Endothelial cell (in vitro differentiated cells): ENCODE measurements around the gene STBD1. TPM values are rescaled to one million over a fixed set of nuclear protein-coding genes. Genes with fewer than 3 reads are reported as not detected.

Experiments used
- DNase-seq: peaks from one replicate; pipeline ENCODE4 v3.0.0; 2021; ENCODE audit warnings: low spot score
- H3K27ac Mint-ChIP-seq: one replicate; pipeline ENCODE4 v1.8.0; 2021; ENCODE audit warnings: mixed read lengths, inconsistent platforms; ENCODE audit not compliant: unreplicated experiment
- H3K27me3 Mint-ChIP-seq: one replicate; pipeline ENCODE4 v1.8.0; 2021; ENCODE audit warnings: mild to moderate bottlenecking, moderate library complexity, mixed read lengths, inconsistent platforms; ENCODE audit not compliant: unreplicated experiment
- H3K36me3 Mint-ChIP-seq: one replicate; pipeline ENCODE4 v1.8.0; 2021; ENCODE audit warnings: mild to moderate bottlenecking, low read depth, mixed read lengths, inconsistent platforms; ENCODE audit not compliant: unreplicated experiment
- H3K4me1 Mint-ChIP-seq: one replicate; pipeline ENCODE4 v1.8.0; 2021; ENCODE audit warnings: mild to moderate bottlenecking, mixed read lengths, inconsistent platforms; ENCODE audit not compliant: unreplicated experiment
- H3K4me3 Mint-ChIP-seq: one replicate; pipeline ENCODE4 v1.8.0; 2021; ENCODE audit warnings: mild to moderate bottlenecking, mixed read lengths, inconsistent platforms; ENCODE audit not compliant: unreplicated experiment
- H3K9me3 Mint-ChIP-seq: one replicate; pipeline ENCODE4 v1.8.0; 2021; ENCODE audit warnings: mixed read lengths, inconsistent platforms; ENCODE audit not compliant: unreplicated experiment
- CTCF ChIP-seq: fragments of 200-600 bp; sonication (generic); IDR thresholded peaks from one replicate; pipeline ENCODE4 v1.5.0; 2021; ENCODE audit warnings: antibody characterized with exemption; ENCODE audit not compliant: unreplicated experiment
- total RNA-seq: library from RNA; stranded (reverse); fragmentation: NEBNext Ultra II Directional; extraction: Animal tissue kit (Norgen Biotek cat#: 25700); gene quantifications from one replicate; pipeline ENCODE4 v1.2.1, GENCODE V29; 2021; ENCODE audit not compliant: unreplicated experiment

Gene STBD1
- total RNA-seq, 1 donor from 2014 or later, result 1.8 TPM

- no peak for TF ChIP-seq CTCF
- Mint-ChIP-seq H3K4me3 (no peak overlapping the region), H3K9me3 (no peaks in the 10 kb centered on the region), H3K36me3 (peaks cover 8% of the 10 kb centered on the region), H3K27me3 (peaks cover 4% of the 10 kb centered on the region), H3K4me1 (peaks cover 6% of the 10 kb centered on the region), H3K27ac (no peak overlapping the region)
- no peak for DNase-seq
Observed at GRCh38 chr4:76309939-76310550, 3.5 kb downstream of the STBD1 start.

GRCh38 chr4:76310683-76311082 lies 4.2 kb downstream of the STBD1 start:
- peaks cover 2% of the 10 kb centered on the region for H3K27me3 Mint-ChIP-seq
- H3K27ac Mint-ChIP-seq, result no peak overlapping the region

GRCh38 chr4:76311896-76312331 lies 5.4 kb downstream of the STBD1 start:
- no peak overlapping the region for H3K27ac Mint-ChIP-seq
- peaks cover 8% of the 10 kb centered on the region for H3K36me3 Mint-ChIP-seq
- H3K4me1 Mint-ChIP-seq, result no peaks in the 10 kb centered on the region
- DNase-seq, result no peak
- H3K4me3 Mint-ChIP-seq, result no peak overlapping the region
- no peak for TF ChIP-seq CTCF
- H3K27me3 Mint-ChIP-seq, result peaks cover 2% of the 10 kb centered on the region
- H3K9me3 Mint-ChIP-seq, result no peaks in the 10 kb centered on the region

More at GRCh38 chr4:76310683-76311082, 4.2 kb downstream of the STBD1 start:
- TF ChIP-seq CTCF, result no peak
- DNase-seq, result no peak
- no peaks in the 10 kb centered on the region for H3K4me1 Mint-ChIP-seq
- no peak overlapping the region for H3K4me3 Mint-ChIP-seq
- H3K9me3 Mint-ChIP-seq, result no peaks in the 10 kb centered on the region
- H3K36me3 Mint-ChIP-seq, result peaks cover 8% of the 10 kb centered on the region

- TF ChIP-seq CTCF, result no peak
- Mint-ChIP-seq H3K9me3 (no peaks in the 10 kb centered on the region), H3K27ac (no peak overlapping the region)
Observed at GRCh38 chr4:76312457-76312856, 5.9 kb downstream of the STBD1 start.

GRCh38 chr4:76313547-76313946 lies 7.0 kb downstream of the STBD1 start:
- peaks cover 8% of the 10 kb centered on the region for H3K36me3 Mint-ChIP-seq
- no peak for DNase-seq
- no peaks in the 10 kb centered on the region for H3K4me1 Mint-ChIP-seq
- H3K4me3 Mint-ChIP-seq, result no peak overlapping the region
- peaks cover 2% of the 10 kb centered on the region for H3K27me3 Mint-ChIP-seq
- TF ChIP-seq CTCF, result no peak
- H3K9me3 Mint-ChIP-seq, result no peaks in the 10 kb centered on the region
- no peak overlapping the region for H3K27ac Mint-ChIP-seq

More at GRCh38 chr4:76312457-76312856, 5.9 kb downstream of the STBD1 start:
- DNase-seq, result no peak
- Mint-ChIP-seq H3K4me3 (no peak overlapping the region), H3K4me1 (no peaks in the 10 kb centered on the region), H3K27me3 (peaks cover 2% of the 10 kb centered on the region), H3K36me3 (peaks cover 8% of the 10 kb centered on the region)
